ENCODE results near the gene SSBP3. TPM values are rescaled to one million over a fixed set of nuclear protein-coding genes. Genes with fewer than 3 reads are reported as not detected.
"Not testable (repeated sequence)": the region's sequence is repeated elsewhere in the genome, so short reads cannot be mapped to it uniquely, and the experiment has no call there.

SSBP3 gene
- total RNA-seq, 1 experiment from 2014 or later: 71.2 TPM

- DNase-seq (ENCODE audit: low spot score): peak; percentile 54
- in situ Hi-C loops (cut with HindIII; ENCODE audit: low sequenced_read_pairs): no loop called here
Measured at GRCh38 chr1:54248966-54249365, 157.2 kb downstream of the SSBP3 start.

DNA sequence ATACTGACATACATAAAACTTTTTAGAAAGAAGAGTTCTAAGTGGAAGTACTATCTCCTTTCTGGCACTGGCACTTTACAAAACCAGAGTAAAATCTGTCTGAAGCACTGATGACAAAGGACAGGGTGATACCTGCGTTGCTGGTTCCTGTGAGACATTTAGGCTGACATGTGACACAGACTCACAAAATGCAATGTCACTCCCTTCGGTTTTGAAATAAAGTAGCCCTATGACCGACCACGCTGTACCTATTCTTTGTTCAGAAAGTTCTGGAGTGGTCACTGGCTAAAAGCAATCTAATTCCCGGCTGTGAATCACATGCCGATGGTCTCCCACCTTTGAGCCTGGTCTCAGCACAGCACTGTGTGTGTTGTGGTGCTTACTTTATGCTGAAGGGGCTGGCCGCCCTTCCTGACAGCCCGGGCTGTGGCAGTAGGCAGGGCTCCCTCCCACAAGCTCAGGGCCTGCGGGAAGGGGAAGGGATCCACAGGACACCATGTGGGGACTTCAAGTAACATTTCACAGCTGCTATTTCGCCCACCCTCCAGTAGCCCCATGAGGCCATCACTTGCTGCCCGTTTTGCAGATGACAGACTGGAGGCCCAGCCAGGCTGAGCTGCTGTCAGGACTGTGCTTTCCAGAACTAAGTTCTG is 158.2 kb downstream of the SSBP3 start:
- DNase-seq (ENCODE audit: low spot score): no peak
- in situ Hi-C loops (cut with HindIII; ENCODE audit: low sequenced_read_pairs): no loop called here

DNA sequence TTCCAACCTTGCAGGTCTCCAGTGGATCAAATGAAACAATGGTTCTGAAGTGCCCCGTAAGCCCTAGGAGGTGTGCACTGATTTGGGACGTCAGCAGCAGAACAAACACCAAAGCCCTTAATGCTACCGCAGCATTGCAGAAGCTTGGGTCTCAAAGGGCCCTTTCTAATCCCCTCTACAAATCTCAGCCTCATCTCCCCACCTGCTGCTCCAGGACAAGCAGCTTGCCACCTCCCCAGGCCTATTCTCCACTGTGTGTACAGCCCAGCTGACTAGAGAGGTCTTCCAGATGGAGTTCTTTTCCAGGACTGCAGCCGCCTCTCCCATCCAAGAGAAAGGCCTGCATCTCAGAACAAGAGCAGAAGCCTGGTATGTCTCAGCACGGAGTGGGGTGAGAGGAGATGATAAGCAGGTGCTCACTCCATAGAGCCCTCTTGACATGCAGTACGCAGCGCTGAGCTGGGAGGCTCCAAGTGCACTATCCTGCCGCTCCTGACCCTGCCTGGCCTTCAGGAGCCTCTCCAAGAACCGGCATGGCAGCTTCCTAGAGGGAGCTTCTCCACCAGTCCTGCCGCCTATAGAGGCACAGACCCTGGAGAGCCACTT is 160.0 kb downstream of the SSBP3 start:
- in situ Hi-C loops (cut with HindIII; ENCODE audit: low sequenced_read_pairs): no loop called here
- no peak for DNase-seq (ENCODE audit: low spot score)

GRCh38 chr1:54245501-54245900 is 160.7 kb downstream of the SSBP3 start:
- in situ Hi-C loops (cut with HindIII; ENCODE audit: low sequenced_read_pairs): no loop called here
- peak; percentile 78 for DNase-seq (ENCODE audit: low spot score)

DNA sequence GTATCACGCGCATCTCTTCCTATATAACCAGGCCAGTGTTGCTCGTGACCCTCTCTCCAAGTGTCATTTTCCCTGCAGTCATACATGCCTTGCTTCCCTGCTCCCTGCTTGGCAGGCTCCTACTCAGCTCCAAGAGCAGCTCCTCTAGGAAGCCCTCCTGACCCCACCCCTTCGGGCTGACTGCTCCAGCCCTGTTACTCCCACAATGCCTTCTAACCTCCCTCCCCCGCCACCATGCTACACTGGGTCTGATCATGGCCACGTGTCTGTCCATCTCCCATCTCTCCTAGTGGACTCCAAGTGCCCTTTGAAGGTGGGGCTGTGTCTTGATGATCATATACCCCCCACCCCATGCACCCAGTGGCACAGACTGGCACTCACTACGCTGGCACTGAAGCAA is 161.5 kb downstream of the SSBP3 start:
- no peak for DNase-seq (ENCODE audit: low spot score)
- in situ Hi-C loops (cut with HindIII; ENCODE audit: low sequenced_read_pairs): no loop called here

DNA sequence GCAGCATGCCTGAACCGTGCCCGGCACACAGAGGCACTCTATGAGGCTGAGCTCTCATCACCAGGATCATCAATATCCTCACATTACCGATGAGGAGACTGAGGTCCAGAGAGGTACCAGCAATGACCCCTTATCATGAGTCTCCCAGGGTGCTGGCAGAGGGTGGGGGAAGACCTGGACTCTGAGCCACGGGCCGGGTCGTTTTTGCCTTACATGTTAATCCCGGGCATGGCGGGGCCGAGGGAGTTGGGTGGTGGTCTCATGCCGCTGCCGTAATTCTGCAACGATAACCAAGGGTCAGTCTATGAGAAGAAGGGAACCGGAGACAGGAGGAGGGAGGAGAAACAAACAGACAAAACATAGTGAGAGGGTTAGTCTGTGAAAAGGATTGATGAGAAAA is 163.2 kb downstream of the SSBP3 start:
- in situ Hi-C loops (cut with HindIII; ENCODE audit: low sequenced_read_pairs): no loop called here
- no peak for DNase-seq (ENCODE audit: low spot score)

- no peak for DNase-seq (ENCODE audit: low spot score)
- in situ Hi-C loops (cut with HindIII; ENCODE audit: low sequenced_read_pairs): no loop called here
Measured at GRCh38 chr1:54241364-54241763, 164.8 kb downstream of the SSBP3 start.

DNA sequence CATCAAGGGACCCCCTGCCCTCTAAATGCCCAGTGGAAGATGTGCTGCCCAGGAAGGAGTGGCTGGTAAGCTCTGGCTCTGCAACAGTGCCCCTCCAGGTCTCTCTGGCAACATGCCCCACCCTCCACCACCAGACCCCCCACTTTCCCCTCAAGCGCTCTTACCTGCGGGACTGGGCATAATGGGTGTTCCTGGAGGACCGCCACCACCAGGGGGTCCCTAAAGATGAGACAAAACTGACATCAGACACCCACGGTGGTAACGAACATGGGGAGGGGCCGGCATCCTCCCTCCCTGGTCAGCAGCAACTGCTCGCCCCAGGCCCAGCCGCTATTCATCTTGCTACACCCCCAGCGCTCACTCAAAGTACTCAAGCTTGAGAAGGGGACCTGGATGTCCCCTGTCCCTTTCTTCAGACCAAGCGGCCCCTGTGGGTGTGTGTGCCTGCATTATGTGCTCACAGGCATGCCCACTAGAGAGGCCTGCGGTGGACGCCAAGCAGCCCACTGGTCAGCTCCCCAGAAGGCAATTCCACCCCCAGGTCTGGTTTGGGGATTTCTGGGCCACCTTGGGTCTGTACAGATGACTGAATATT is 165.4 kb downstream of the SSBP3 start:
- DNase-seq (ENCODE audit: low spot score): no peak
- in situ Hi-C loops (cut with HindIII; ENCODE audit: low sequenced_read_pairs): no loop called here

DNA sequence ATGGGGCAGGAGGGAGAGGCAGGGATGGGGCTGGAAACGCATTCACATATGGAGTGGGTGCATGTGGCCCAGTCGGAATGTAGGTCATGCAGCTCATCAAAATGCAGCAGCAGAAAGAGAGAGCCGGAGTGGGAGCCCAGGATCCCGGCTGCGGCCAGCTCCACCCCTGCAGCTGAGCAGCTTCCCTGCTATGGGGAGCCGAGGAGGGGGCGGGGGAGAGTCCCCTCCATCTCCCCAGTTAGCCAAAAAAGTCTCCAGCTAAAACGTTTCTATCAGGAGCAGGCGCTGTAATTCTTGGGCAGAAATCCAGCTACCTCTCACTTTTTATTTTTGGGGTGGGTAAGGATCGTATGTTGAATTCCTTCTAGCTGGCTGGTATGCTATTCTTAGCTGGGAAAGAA is 166.6 kb downstream of the SSBP3 start:
- in situ Hi-C loops (cut with HindIII; ENCODE audit: low sequenced_read_pairs): no loop called here
- DNase-seq (ENCODE audit: low spot score): peak; percentile 61

GRCh38 chr1:54239035-54239383 is 167.2 kb downstream of the SSBP3 start:
- in situ Hi-C loops (cut with HindIII; ENCODE audit: low sequenced_read_pairs): no loop called here
- DNase-seq (ENCODE audit: low spot score): no peak

DNA sequence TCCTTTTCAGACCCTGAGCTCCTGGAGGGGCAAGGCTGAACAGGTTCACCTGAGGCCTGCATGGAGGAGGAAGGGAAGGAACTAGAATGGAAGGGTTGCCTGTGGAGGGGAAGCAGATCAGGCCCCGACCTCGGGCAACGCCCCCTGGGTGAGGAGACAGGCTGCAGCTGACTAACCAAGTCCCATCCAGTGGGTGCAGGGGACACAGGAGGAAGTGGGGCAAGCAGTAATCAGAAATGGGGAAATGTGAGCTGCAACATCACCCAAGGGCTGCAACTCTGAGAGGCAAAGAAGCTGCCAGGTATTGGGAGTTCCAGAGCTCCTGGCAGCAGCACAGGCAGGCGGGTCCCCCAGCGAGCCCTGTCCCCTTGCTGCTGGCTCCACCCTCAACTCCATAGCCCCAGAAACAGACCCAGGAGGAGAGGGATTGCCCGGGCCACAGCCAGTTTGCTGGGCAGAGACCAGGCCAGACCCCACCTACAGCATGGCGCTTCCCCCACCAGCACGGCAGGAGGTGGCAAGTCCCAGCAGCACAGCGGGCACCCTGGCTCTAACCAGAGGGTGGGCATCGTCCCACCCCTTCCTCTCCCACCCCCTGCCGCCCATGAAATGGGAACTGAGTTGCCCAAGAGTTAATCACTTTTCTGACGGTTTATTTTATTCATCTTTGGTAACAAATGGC is 167.7 kb downstream of the SSBP3 start:
- in situ Hi-C loops (cut with HindIII; ENCODE audit: low sequenced_read_pairs): no loop called here
- DNase-seq (ENCODE audit: low spot score): no peak

- DNase-seq (ENCODE audit: low spot score): no peak
- in situ Hi-C loops (cut with HindIII; ENCODE audit: low sequenced_read_pairs): no loop called here
Measured at GRCh38 chr1:54237586-54237985, 168.6 kb downstream of the SSBP3 start.

DNA sequence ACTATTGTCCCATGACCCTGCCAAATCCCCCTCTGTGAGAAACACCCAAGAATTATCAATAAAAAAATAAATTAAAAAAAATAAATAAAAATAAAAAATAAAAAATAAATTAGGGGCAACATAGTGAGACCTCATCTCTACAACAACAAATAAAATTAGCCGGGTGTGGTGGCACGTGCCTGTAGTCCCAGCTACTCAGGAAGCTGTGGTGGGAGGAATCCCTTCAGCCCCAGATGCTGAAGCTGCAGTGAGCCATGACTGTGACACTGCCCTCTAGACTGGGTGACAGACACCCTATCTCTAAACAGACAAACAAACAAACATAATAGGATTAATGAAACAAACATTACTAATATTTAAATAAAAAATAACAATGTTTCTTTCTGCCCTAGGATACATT is 171.9 kb downstream of the SSBP3 start:
- DNase-seq (ENCODE audit: low spot score): no peak
- in situ Hi-C loops (cut with HindIII; ENCODE audit: low sequenced_read_pairs): no loop called here

GRCh38 chr1:54233196-54233595 is 173.0 kb downstream of the SSBP3 start:
- DNase-seq (ENCODE audit: low spot score); in situ Hi-C loops (cut with HindIII; ENCODE audit: low sequenced_read_pairs): not testable (repeated sequence)

GRCh38 chr1:54230507-54231339 is 175.5 kb downstream of the SSBP3 start:
- DNase-seq (ENCODE audit: low spot score): no peak
- in situ Hi-C loops (cut with HindIII; ENCODE audit: low sequenced_read_pairs): no loop called here

- no peak for DNase-seq (ENCODE audit: low spot score)
- in situ Hi-C loops (cut with HindIII; ENCODE audit: low sequenced_read_pairs): no loop called here
Measured at GRCh38 chr1:54229281-54229891, 176.8 kb downstream of the SSBP3 start.

- no peak for DNase-seq (ENCODE audit: low spot score)
- in situ Hi-C loops (cut with HindIII; ENCODE audit: low sequenced_read_pairs): no loop called here
Measured at GRCh38 chr1:54228638-54229079, 177.5 kb downstream of the SSBP3 start.

DNA sequence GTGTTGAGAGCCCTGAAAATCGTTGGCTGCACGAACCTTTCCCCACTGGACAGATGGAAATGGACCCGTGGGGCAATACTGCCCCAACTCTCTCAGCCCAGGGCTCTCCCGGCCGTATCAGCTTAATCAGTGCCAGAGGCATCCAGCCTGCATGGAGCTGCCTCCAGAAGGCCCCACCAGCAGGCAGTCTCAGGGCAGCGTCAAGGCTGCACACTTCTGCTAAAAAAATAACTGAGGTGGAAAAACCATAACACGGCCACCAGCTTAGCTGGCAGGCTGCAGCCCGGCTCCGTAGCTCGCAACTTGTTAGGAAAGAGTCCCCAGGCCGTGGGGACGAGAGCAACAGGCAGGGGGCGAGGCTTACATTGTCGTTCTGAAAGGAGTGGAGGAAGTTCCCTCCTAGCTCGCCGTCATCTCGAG is 178.3 kb downstream of the SSBP3 start:
- in situ Hi-C loops (cut with HindIII; ENCODE audit: low sequenced_read_pairs): no loop called here
- peak; percentile 86 for DNase-seq (ENCODE audit: low spot score)

GRCh38 chr1:54227091-54227602 is 179.0 kb downstream of the SSBP3 start:
- in situ Hi-C loops (cut with HindIII; ENCODE audit: low sequenced_read_pairs): no loop called here
- no peak for DNase-seq (ENCODE audit: low spot score)

Measured in G401 (cell line).